Measurements from ENCODE around the gene THSD4. TPM values are rescaled to one million over a fixed set of nuclear protein-coding genes. Genes with fewer than 3 reads are reported as not detected.

The THSD4 gene
- total RNA-seq, 1 experiment from 2014 or later = 0.29 TPM

- TF ChIP-seq CTCF (IDR thresholded peaks at IDR 0.05; ENCODE audit: insufficient read depth in 1 of 2, low read depth in 1 of 2, low read length in 1 of 2, severe bottlenecking in 1 of 2, unreplicated experiment in 1 of 2) = no peak
- POLR2A ChIA-PET = no interaction called here
- H3K9me3 ChIP-seq = no peaks in the 10 kb centered on the region
- no peaks in the 10 kb centered on the region for H3K4me1 ChIP-seq
- Mint-ChIP-seq H3K36me3 (ENCODE audit: insufficient read depth, unreplicated experiment) (peaks cover 66% of the 10 kb centered on the region), H3K4me3 (ENCODE audit: unreplicated experiment) (no peak overlapping the region), H3K9me3 (ENCODE audit: unreplicated experiment) (no peaks in the 10 kb centered on the region), H3K27me3 (ENCODE audit: insufficient read depth, unreplicated experiment) (no peaks in the 10 kb centered on the region), H3K4me1 (ENCODE audit: low read depth, unreplicated experiment) (no peaks in the 10 kb centered on the region), H3K27ac (ENCODE audit: unreplicated experiment) (no peak overlapping the region)
- H3K27me3 ChIP-seq (replicated peaks; ENCODE audit: control insufficient read depth, insufficient read depth, low read length) = no peaks in the 10 kb centered on the region
- intact Hi-C loops (cut with micrococcal nuclease; ENCODE audit: unreplicated experiment) = no loop called here
- BruUV-seq (replicated peaks) = no TSS peak
- CTCF ChIA-PET = no interaction called here
- H3K4me3 ChIP-seq (ENCODE audit: low read depth, low read length) = no peak overlapping the region
- H3K36me3 ChIP-seq (ENCODE audit: control insufficient read depth, insufficient read depth, low read length) = no peaks in the 10 kb centered on the region; the same call in 1 of the 2 replicates
- DNase-seq = no peak
Observed at GRCh38 chr15:71823801-71824200, 708.5 kb downstream of the THSD4 start.

GRCh38 chr15:71825021-71825730 lies 709.9 kb downstream of the THSD4 start:
- DNase-seq = no peak
- Mint-ChIP-seq H3K9me3 (ENCODE audit: unreplicated experiment) (no peaks in the 10 kb centered on the region), H3K27ac (ENCODE audit: unreplicated experiment) (no peak overlapping the region), H3K36me3 (ENCODE audit: insufficient read depth, unreplicated experiment) (peaks cover 78% of the 10 kb centered on the region), H3K27me3 (ENCODE audit: insufficient read depth, unreplicated experiment) (no peaks in the 10 kb centered on the region), H3K4me3 (ENCODE audit: unreplicated experiment) (no peak overlapping the region), H3K4me1 (ENCODE audit: low read depth, unreplicated experiment) (no peaks in the 10 kb centered on the region)
- Histone ChIP-seq H3K9me3 (no peaks in the 10 kb centered on the region), H3K36me3 (ENCODE audit: control insufficient read depth, insufficient read depth, low read length) (no peaks in the 10 kb centered on the region; the same call in 1 of the 2 replicates), H3K4me1 (no peaks in the 10 kb centered on the region), H3K27me3 (replicated peaks; ENCODE audit: control insufficient read depth, insufficient read depth, low read length) (no peaks in the 10 kb centered on the region), H3K4me3 (ENCODE audit: low read depth, low read length) (no peak overlapping the region)
- TSS peak; percentile 6 for BruUV-seq (replicated peaks)
- intact Hi-C loops (cut with micrococcal nuclease; ENCODE audit: unreplicated experiment) = no loop called here
- TF ChIP-seq CTCF (IDR thresholded peaks at IDR 0.05; ENCODE audit: insufficient read depth in 1 of 2, low read depth in 1 of 2, low read length in 1 of 2, severe bottlenecking in 1 of 2, unreplicated experiment in 1 of 2) = no peak
- CTCF ChIA-PET = no interaction called here
- POLR2A ChIA-PET = no interaction called here

GRCh38 chr15:71826196-71826595 lies 710.9 kb downstream of the THSD4 start:
- BruUV-seq (replicated peaks) = no TSS peak
- Histone ChIP-seq H3K27me3 (replicated peaks; ENCODE audit: control insufficient read depth, insufficient read depth, low read length) (no peaks in the 10 kb centered on the region), H3K9me3 (no peaks in the 10 kb centered on the region), H3K36me3 (ENCODE audit: control insufficient read depth, insufficient read depth, low read length) (no peaks in the 10 kb centered on the region; the same call in 1 of the 2 replicates), H3K4me3 (ENCODE audit: low read depth, low read length) (no peak overlapping the region), H3K4me1 (no peaks in the 10 kb centered on the region)
- peaks cover 71% of the 10 kb centered on the region for H3K36me3 Mint-ChIP-seq (ENCODE audit: insufficient read depth, unreplicated experiment)
- intact Hi-C loops (cut with micrococcal nuclease; ENCODE audit: unreplicated experiment) = no loop called here
- POLR2A ChIA-PET = no interaction called here
- no peak overlapping the region for H3K4me3 Mint-ChIP-seq (ENCODE audit: unreplicated experiment)
- no peak for TF ChIP-seq CTCF (IDR thresholded peaks at IDR 0.05; ENCODE audit: insufficient read depth in 1 of 2, low read depth in 1 of 2, low read length in 1 of 2, severe bottlenecking in 1 of 2, unreplicated experiment in 1 of 2)
- no peak for DNase-seq
- H3K4me1 Mint-ChIP-seq (ENCODE audit: low read depth, unreplicated experiment) = no peaks in the 10 kb centered on the region
- H3K27ac Mint-ChIP-seq (ENCODE audit: unreplicated experiment) = no peak overlapping the region
- H3K9me3 Mint-ChIP-seq (ENCODE audit: unreplicated experiment) = no peaks in the 10 kb centered on the region
- CTCF ChIA-PET = no interaction called here
- H3K27me3 Mint-ChIP-seq (ENCODE audit: insufficient read depth, unreplicated experiment) = no peaks in the 10 kb centered on the region
